ENCODE results near the gene ACSBG1.
"Not testable (repeated sequence)": the region's sequence is repeated elsewhere in the genome, so short reads cannot be mapped to it uniquely, and the experiment has no call there.

GRCh38 chr15:78245392-78245791, 11.0 kb upstream of the ACSBG1 start:
- TF ChIP-seq CTCF (IDR thresholded peaks at IDR 0.05; ENCODE audit: borderline replicate concordance, extremely low read depth, low read length, poor library complexity, severe bottlenecking); EZH2 (IDR thresholded peaks at IDR 0.05; ENCODE audit: borderline replicate concordance, low read depth, low read length, severe bottlenecking): not testable (repeated sequence)

All from DND-41 (cell line).